ENCODE results near the gene EDEM1. TPM values are rescaled to one million over a fixed set of nuclear protein-coding genes. Genes with fewer than 3 reads are reported as not detected.

Gene EDEM1
- total RNA-seq = 10 to 100 TPM; 25.1 to 48.4 (median 37.7) TPM

GRCh38 chr3:5187156-5187919, at the start of gene EDEM1:
TSS of gene EDEM1 (plus strand) at chr3:5187707. CDS start at chr3:5187806, 99 bp downstream.
- no peak for TF ChIP-seq CTCF (IDR thresholded peaks at IDR 0.05; ENCODE audit: low read depth)

GRCh38 chr3:5138214-5138981, 49.1 kb upstream of the EDEM1 start:
- TF ChIP-seq CTCF (IDR thresholded peaks at IDR 0.05; ENCODE audit: low read depth) = no peak

- TF ChIP-seq CTCF (IDR thresholded peaks at IDR 0.05; ENCODE audit: low read depth) = no peak
Measured at GRCh38 chr3:5140230-5140621, 47.3 kb upstream of the EDEM1 start.

GRCh38 chr3:5140839-5141238, 46.7 kb upstream of the EDEM1 start:
- TF ChIP-seq CTCF (IDR thresholded peaks at IDR 0.05; ENCODE audit: low read depth) = no peak

GRCh38 chr3:5141760-5142159, 45.7 kb upstream of the EDEM1 start:
- TF ChIP-seq CTCF (IDR thresholded peaks at IDR 0.05; ENCODE audit: low read depth) = no peak

- TF ChIP-seq CTCF (IDR thresholded peaks at IDR 0.05; ENCODE audit: low read depth) = no peak
Measured at GRCh38 chr3:5143464-5143863, 44.0 kb upstream of the EDEM1 start.

GRCh38 chr3:5144316-5144994, 43.1 kb upstream of the EDEM1 start:
- no peak for TF ChIP-seq CTCF (IDR thresholded peaks at IDR 0.05; ENCODE audit: low read depth)

All from subcutaneous adipose tissue (tissue), 4 donors.